Bronchial epithelial cell (primary cell): ENCODE data around the gene CUBN. TPM values are rescaled to one million over a fixed set of nuclear protein-coding genes. Genes with fewer than 3 reads are reported as not detected.

Experiments
- DNase-seq: peaks from one replicate; pipeline ENCODE4 v3.0.0-alpha.2; 2010; ENCODE audit warnings: low read depth
- FAIRE-seq: peaks from 2 replicates; lab custom pipeline; 2011; peaks lifted over from hg19 to GRCh38; lab: Jason Lieb, UNC
- H3K27me3 ChIP-seq: 2 replicates; pipeline ENCODE4 v1.5.1; 2011; ENCODE audit warnings: low read length; ENCODE audit not compliant: control insufficient read depth, insufficient read depth
- H3K36me3 ChIP-seq: 2 replicates; pipeline ENCODE4 v1.5.1; 2011; ENCODE audit warnings: low read length; ENCODE audit not compliant: control insufficient read depth, insufficient read depth
- H3K4me3 ChIP-seq: 2 replicates; pipeline ENCODE4 v1.5.1; 2011; ENCODE audit warnings: mild to moderate bottlenecking, low read depth, low read length, control low read depth
- total RNA-seq: library from RNA; depleted of rRNA; stranded (reverse); fragments of >200 nt; gene quantifications from 2 replicates; pipeline ENCODE4 v1.2.1, GENCODE V29; 2014
- TF ChIP-seq, protein P1 (sequence below): IDR thresholded peaks from 2 replicates; pipeline ENCODE4 v1.5.1; 2011; ENCODE audit warnings: mild to moderate bottlenecking, moderate library complexity, low read length, control low read depth, inconsistent platforms; ENCODE audit not compliant: insufficient read depth, severe bottlenecking

Gene CUBN
- total RNA-seq, 1 donor from 2014 or later, result 0.53 TPM

- DNase-seq (no peak), FAIRE-seq (no peak)
- TF ChIP-seq, protein P1, sequence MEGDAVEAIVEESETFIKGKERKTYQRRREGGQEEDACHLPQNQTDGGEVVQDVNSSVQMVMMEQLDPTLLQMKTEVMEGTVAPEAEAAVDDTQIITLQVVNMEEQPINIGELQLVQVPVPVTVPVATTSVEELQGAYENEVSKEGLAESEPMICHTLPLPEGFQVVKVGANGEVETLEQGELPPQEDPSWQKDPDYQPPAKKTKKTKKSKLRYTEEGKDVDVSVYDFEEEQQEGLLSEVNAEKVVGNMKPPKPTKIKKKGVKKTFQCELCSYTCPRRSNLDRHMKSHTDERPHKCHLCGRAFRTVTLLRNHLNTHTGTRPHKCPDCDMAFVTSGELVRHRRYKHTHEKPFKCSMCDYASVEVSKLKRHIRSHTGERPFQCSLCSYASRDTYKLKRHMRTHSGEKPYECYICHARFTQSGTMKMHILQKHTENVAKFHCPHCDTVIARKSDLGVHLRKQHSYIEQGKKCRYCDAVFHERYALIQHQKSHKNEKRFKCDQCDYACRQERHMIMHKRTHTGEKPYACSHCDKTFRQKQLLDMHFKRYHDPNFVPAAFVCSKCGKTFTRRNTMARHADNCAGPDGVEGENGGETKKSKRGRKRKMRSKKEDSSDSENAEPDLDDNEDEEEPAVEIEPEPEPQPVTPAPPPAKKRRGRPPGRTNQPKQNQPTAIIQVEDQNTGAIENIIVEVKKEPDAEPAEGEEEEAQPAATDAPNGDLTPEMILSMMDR, result no peak
- Histone ChIP-seq H3K36me3 (no peaks in the 10 kb centered on the region), H3K4me3 (no peak overlapping the region), H3K27me3 (no peaks in the 10 kb centered on the region)
Measured at GRCh38 chr10:17084258-17084657, 45.4 kb downstream of the CUBN start.

- FAIRE-seq (no peak), DNase-seq (no peak)
- Histone ChIP-seq H3K36me3 (no peaks in the 10 kb centered on the region), H3K27me3 (no peaks in the 10 kb centered on the region), H3K4me3 (no peak overlapping the region)
- TF ChIP-seq, protein P1, result no peak
Measured at GRCh38 chr10:17081431-17081830, 48.2 kb downstream of the CUBN start.

- H3K27me3 ChIP-seq, result no peaks in the 10 kb centered on the region
- TF ChIP-seq, protein P1, result no peak
- H3K36me3 ChIP-seq, result no peaks in the 10 kb centered on the region
- H3K4me3 ChIP-seq, result no peak overlapping the region
- FAIRE-seq (no peak), DNase-seq (no peak)
Measured at GRCh38 chr10:17077890-17078289, 51.7 kb downstream of the CUBN start.

DNA sequence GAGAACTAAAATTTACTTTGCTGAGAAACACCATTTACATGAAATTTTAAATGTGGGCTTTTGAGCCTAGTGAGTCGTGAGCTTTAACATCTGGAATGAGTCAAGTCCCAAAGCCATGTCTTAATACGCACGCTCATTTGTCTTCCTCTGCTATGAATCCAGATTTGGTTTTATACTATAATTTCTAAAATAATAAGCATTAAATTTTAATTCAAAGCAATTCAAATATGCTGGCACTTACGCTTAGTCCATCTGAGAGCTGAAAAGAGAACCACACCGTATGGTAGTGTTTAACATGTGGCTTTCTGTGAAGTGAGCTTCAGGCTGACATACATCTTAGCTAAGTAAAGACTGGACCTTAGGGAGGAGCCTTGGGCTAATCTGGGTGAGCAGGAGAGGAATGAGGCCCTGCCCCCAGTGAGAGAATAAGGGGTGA lies 52.2 kb downstream of the CUBN start:
- no peak for DNase-seq
- H3K36me3 ChIP-seq, result no peaks in the 10 kb centered on the region
- TF ChIP-seq, protein P1, result no peak
- FAIRE-seq, result no peak
- H3K4me3 ChIP-seq, result no peak overlapping the region
- no peaks in the 10 kb centered on the region for H3K27me3 ChIP-seq

DNA sequence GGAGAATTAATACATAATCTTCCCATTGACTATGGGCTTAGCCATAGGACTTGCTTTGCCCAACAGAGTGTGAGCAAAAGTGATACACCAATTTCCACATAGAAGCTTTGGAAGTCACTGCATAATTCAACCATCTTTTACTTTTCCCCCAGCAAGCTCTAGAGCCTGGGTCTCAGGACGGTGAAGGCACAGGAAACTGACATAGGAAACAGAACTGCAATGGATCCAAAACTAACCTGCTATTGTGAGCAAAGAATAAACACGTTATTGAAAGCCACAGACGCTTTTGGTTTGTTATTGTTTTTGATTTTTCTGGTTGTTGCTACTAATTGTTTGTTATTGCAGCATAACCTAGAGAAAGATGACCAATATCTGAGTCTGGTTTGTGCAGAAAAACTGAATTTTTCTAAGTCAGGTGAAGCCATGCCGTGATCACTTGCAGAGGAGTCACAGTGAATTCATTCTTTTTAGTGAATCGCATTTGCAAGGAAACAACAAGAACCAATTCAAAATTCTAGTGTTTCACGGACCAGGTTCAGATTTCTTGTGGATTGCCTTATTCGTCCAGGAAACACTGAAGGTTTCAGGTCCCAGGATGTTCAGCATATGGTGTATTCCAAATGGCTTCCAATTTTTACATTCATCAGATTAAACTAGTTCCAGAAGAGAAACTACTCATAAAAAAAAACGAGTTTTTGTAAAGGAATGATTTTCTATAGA lies 52.8 kb downstream of the CUBN start:
- TF ChIP-seq, protein P1, result no peak
- no peak for FAIRE-seq
- no peaks in the 10 kb centered on the region for H3K36me3 ChIP-seq

More for the DNA sequence above, 52.8 kb downstream of the CUBN start:
- DNase-seq, result no peak
- H3K27me3 ChIP-seq, result no peaks in the 10 kb centered on the region
- no peak overlapping the region for H3K4me3 ChIP-seq
